H4 (cell line): ENCODE results near the gene KCNIP3. TPM values are rescaled to one million over a fixed set of nuclear protein-coding genes. Genes with fewer than 3 reads are reported as not detected.

ENCODE experiments used
- DNase-seq: peaks from one replicate; pipeline ENCODE4 v3.0.0-alpha.2; 2015; ENCODE audit warnings: low spot score
- total RNA-seq: library from RNA; depleted of rRNA; stranded (reverse); fragments of >200 nt; shearing (Covaris generic); gene quantifications from 2 replicates; pipeline ENCODE4 v1.2.3, GENCODE V29; 2014

The KCNIP3 gene
- total RNA-seq, 1 experiment from 2014 or later, result 4.3 TPM

- DNase-seq, result no peak
Measured at GRCh38 chr2:95274291-95275150, 22.6 kb upstream of the KCNIP3 start, which contains the start of gene PROM2. TSS of gene PROM2 (plus strand) at chr2:95274449. CDS start at chr2:95274586, 137 bp downstream.

- no peak for DNase-seq
Measured at GRCh38 chr2:95275151-95275515, 22.0 kb upstream of the KCNIP3 start.

- no peak for DNase-seq
Measured at GRCh38 chr2:95275601-95276243, 21.4 kb upstream of the KCNIP3 start.

GRCh38 chr2:95276244-95276887 is 20.8 kb upstream of the KCNIP3 start:
- DNase-seq, result no peak

- DNase-seq, result no peak
Measured at GRCh38 chr2:95276888-95277245, 20.3 kb upstream of the KCNIP3 start.

GRCh38 chr2:95277246-95277906 is 19.8 kb upstream of the KCNIP3 start:
- peak; percentile 57 for DNase-seq

GRCh38 chr2:95278051-95278471 is 19.1 kb upstream of the KCNIP3 start:
- peak; percentile 68 for DNase-seq

GRCh38 chr2:95278637-95279225 is 18.4 kb upstream of the KCNIP3 start:
- no peak for DNase-seq

GRCh38 chr2:95279435-95280035 is 17.6 kb upstream of the KCNIP3 start:
- no peak for DNase-seq

GRCh38 chr2:95281071-95281470 is 16.1 kb upstream of the KCNIP3 start:
- DNase-seq, result no peak

GRCh38 chr2:95281786-95282185 is 15.4 kb upstream of the KCNIP3 start:
- DNase-seq, result no peak

GRCh38 chr2:95282458-95282857 is 14.7 kb upstream of the KCNIP3 start:
- DNase-seq, result no peak

GRCh38 chr2:95283562-95283961 is 13.6 kb upstream of the KCNIP3 start:
- no peak for DNase-seq

- DNase-seq, result no peak
Measured at GRCh38 chr2:95284886-95285541, 12.1 kb upstream of the KCNIP3 start.

GRCh38 chr2:95285542-95285932 is 11.6 kb upstream of the KCNIP3 start:
- no peak for DNase-seq

- DNase-seq, result no peak
Measured at GRCh38 chr2:95287336-95287735, 9.8 kb upstream of the KCNIP3 start.

GRCh38 chr2:95287806-95288205 is 9.3 kb upstream of the KCNIP3 start:
- DNase-seq, result no peak

- no peak for DNase-seq
Measured at GRCh38 chr2:95289253-95289652, 7.9 kb upstream of the KCNIP3 start.

- no peak for DNase-seq
Measured at GRCh38 chr2:95291222-95291621, 5.9 kb upstream of the KCNIP3 start.

GRCh38 chr2:95292623-95293260 is 4.4 kb upstream of the KCNIP3 start:
- peak; percentile 14 for DNase-seq
